Measurements from ENCODE around the gene TRPM5.

The TRPM5 gene

DNA sequence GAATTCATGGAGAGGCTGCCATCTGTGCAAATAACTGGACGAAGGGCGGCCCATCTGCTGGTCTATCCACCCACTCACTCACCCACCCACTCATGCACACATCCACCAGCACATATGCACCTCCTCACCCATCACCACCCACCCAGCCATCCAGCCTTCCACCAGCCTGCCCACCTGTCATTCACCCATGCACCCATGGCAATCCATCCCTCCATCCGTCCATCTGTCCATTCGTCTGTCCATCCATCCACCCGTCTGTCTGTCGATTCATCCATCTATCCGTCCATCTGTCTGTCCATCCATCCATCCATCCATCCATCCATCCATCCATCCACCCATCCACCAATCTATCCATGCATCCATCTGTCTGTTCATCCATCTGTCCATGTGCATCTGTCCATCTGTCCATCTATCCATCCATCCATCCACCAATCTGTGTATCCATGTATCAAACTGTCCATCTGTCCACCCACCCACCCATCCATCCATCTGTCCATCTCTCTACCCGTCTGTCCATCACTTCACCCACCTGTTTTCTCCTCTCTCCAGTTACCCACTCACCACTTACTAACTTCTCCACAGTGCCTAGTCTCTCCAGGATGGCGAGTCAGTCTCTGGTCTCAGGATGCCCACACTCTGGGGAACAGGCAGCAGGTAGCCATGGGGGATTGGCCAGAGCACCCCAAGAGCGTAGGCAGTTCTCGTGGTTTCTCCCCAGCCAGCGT, 8.9 kb downstream of the TRPM5 start:
- DNase-seq: no peak

DNA sequence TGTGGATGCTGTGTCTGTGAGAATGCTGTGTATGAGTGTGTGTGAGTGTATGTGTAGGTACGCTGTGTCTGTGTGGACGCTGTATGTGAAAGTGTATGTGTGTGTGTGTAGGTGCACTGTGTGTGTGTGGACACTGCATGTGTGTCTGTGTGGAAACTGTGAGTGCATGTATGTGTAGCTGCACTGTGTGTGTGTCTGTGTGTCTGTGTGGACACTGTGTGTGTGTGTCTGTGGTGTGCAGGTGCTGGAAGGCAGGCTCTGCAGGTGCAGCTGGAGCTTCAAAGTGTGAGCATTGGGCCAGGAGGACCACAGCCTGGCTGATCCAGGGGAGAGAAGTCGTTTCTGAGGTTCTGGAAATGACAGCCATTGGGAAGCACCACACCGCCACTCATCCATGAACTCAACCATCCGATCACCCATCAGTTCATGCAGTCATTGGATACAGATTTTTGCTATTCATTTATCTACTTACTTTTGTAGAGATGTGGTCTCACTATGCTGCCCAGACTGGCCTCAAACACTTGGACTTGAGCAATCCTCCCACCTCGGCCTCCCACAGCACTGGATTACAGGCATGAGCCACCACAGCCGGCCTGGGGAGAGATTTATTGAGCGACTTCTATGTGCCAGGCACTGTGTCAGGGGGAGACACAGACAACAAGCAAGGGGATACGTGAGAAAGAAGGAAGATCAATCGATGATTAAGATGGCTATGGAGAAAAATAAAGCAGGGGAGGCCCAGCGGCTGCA, 9.6 kb downstream of the TRPM5 start:
- DNase-seq: no peak

DNA sequence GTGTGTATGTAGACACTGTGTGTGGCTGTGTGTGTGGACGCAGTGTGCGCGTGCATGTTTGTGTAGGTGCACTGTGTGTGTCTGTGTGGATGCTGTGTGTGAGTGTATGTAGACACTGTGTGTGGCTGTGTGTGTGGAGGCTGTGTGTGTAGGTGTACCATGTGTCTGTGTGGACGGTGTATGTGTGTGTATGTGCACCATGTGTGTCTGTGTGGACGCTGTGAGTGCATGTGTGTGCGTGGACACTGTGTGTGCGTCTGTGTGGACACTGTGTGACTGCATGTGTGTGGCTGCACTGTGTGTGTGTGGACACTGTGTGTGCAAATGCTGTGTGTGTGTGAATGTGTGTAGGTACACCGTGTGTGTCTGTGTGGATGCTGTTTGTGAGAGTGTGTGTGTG, 10.3 kb downstream of the TRPM5 start:
- DNase-seq: no peak

DNA sequence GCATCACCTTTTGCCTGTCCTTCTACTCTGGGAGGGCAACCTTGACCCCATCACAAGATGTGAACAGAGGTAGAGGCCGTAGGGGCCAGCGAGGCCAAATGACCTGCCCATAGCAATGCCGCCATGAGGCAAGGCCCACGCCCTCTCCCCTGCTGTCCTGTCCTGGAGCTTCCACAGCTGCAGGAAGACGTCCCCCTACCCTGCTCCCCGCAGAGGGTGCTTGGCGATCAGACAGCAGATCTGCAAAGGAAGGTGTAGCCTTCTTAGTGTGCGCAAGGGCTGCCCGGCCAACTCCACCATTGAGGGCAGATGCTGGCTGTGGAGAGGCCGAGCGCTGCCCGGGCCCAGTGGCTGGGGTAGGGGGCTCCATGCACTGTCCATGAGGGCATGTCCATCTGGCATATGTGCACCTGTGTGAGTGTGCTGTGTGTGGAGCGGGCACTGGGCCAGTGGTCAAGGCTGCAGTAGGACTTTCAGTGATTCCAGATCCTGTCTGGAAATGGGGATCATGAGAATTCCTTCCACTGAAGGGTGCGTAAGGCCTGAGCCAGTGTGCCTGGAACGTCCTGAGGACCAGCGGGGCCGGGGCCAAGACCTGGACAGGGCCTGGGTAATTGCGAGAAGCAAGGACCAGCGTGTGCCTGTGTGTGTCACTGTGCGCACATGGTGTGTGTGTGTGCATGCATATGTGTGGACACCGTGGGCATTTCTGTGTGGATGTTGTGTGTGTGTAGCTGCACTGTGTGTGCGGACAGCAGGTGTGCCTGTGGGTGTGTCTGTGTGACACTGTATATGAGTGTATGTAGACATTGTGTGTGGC, 11.0 kb downstream of the TRPM5 start:
- no peak for DNase-seq

DNA sequence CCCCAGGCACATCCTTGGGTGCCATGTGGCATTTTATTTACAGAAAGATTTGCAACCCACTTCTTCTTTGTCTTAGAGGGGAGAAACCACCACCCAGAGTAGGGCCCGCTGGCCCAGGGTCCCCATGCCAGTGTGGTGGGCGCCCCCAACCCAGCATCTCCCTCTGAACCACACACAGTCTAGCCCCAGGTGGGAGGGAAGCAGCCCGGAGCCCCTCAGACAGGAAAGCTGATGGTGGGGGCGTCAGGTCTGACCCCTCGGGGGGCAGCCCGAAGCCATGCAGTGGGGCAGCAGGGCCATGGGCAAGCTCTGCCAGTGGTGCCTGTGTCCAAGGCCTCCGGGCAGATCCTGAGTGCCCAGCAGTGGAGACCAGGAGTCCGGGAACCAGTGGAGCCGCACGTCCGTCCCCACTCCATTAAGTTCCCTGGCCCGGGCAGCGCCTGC, 11.7 kb downstream of the TRPM5 start:
- no peak for DNase-seq

DNA sequence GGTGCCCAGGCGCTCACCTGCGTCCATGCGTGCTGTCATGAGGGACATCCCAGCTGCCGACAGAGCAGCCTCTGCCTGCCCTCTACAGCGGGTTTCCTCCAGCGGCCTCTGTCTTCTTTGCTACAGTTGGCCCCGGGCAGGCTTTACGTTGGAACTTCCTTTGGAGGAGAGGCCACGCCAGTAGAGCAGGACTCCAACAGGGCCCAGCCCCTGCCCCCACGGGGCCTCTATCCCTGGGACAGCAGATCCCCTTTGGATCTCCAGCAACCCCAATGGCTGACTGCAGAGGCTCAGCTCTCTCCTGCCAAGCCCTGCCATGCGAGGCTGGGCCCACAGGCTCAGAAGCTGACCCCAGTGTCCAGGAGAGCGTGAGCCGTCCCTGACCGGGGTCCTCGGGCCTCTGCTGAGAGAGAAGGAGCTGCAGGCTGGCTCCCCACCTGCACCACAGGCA, 12.1 kb downstream of the TRPM5 start:
- DNase-seq: no peak

DNA sequence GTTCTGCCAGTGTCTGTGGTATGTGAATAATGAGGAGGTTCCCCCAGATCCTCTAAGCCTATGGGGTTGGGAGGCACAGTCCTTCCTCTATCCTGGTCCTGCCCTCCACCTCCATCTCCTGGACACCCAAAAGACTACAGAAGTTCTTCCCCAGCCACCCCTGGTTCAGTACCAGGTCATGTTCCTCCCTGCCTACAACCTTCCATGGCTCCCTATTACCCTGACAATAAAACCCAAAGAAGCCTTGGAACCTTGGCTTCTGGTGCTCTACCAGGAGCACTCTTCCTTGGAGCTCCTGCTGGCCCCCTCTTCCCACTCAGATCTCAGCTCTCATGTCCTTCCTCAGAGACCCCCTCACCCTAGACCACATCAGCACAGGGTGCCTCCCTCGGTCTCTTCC, 12.9 kb downstream of the TRPM5 start:
- DNase-seq: no peak

DNA sequence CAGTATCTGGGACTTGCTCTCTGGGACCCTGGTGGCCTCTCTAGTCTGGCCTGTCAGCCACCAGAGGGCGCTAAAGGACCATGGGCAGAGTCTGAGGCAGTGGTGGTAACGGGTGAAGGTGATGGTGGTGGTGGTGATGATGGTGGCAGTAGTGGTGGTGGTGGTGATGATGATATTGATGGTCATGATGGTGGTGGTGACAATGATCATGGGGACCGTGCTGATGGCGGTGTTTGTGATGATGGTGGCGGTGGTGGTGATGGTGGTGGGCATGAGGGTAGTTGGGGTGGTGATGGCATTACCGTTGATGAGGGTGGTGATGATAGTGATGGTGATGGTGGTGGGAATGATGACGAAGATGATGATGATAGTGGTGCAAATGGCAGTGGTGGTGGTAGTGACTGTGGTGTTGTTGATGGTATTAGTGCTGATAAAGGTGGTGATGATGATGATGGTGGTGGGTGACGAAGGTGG, 16.0 kb downstream of the TRPM5 start:
- DNase-seq: peak; percentile 47

DNA sequence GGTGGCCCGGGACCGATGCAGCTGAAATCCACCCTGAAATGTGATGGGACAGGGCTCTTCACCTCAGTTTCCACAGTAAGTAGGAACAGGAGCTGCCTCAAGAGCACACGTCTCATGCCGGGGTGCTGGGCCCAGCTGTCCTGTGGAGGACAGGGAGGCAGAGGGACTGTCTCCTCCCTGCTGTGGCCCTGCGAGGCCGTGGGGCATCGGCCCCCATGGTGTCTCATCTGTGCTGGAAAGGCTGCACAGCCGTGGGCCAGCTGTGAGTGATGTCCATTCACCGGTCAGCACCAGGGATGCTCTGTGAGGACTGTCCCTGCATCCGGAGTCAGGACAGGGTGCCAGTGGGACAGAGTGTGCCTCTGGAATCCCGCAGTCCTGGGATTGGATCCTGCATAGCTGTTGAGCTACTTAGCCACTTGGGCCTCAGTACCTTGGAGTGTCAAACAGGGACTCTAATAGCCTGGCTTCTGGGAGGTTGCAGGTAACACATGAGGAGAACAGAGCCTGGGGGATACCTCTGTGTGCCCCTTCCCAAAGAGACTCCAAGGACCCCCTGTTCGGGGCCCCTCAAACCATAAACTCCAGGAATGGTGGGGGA, 16.5 kb downstream of the TRPM5 start:
- no peak for DNase-seq

DNA sequence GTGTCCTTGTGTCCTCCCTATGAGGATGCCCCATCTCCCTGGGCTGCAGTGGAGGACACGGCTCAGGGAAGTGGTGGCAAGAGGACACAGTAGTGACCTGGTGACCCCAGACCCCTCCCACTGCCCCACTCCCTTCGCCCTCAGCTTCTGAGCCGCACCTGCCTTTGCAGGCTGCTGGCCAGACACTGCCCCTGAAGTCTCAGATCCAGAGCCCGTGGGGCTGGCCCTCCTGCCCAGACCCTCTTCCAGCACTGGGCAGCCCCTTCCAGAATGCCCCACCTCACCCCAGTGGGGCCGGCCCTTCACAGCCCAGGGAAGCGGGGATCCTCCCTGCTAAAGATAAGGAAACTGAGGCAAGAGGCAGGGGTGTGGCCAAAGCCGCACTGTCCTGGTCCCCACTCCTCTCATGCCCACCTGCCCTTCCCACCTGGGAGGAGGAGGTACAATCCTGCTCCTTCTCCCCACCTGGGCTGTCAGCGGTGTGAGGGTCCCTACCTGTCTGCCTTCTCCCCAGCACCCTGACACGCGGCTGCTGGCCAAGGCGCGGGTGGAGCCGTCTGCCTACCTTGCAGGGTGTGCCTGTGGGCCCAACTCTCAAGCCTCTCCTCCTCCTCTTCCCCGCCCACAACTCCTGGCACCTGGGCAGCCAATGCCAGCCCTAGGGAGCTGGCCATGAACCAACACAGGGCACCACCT, 17.3 kb downstream of the TRPM5 start:
- no peak for DNase-seq

DNA sequence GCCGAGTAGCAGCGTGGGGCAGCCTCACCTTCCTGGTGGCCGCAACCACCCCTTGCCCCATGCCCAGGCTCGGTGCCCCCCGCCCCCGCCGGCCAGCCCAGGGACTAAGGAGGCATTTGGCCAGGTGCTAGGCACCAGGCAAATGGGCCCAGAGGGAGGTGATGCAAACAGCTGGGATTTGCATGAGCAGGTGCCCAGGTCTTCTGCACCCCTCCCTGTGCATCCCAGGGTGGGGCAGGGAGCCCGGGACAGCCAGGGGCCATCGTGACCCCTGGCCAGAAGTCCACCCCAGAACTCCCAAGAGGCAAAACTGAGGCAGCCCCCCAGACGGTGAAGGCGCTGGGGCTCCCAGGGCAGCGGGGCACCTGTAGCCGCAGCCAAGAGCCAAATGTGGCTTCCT, 18.1 kb downstream of the TRPM5 start:
- no peak for DNase-seq

DNA sequence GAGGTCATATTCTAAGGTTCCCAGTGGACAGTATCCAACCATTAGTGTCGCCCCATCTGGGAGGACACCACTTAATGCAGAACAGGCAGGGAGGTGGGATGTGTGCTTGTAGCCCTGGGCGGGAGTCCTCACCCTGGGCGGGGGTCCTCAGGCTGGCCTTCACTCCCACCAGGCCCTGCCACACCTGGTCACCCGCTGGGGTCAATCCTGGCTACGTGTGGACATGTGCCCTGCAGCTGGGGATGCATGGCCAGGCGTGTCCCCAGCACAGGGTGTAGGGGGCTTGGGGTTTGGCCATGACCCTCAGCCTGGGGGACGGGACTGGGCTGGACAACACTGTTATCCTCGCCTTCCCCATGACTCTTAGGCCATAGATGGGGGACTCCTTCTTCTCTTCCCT, 18.8 kb downstream of the TRPM5 start:
- no peak for DNase-seq

DNA sequence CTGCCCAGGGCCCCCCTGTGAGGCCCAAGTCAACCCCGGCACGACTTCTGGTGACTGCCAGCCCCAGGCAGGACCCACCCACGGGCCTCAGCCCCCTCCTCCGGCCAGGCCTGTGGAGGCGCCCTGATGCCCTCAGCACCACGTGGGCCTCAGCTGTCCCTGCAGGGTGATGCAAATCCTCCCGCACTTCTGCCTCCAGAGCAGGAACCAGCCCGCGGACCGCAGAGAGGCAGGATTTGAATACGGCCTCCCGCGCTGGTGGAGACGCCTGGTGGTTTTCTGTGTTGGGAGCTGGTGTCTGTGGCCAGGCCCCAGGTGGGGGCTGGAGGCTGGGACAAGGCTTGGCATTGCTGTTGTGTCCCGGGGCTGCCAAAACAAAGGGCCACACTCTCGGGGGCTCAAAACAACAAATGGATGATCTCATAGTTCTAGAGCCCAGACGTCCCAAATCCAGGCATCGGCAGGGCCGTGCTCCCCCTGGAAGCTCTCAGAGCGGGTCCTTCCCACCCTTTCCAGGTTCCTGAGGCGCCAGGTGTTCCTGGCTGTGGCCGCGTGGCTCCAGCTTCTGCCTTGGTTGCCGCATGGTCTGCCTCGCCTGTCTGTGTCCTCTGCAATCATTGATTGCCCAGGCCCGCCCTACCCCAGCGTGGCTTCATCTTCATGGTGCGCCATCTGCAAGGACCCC, 19.4 kb downstream of the TRPM5 start:
- DNase-seq: no peak

DNA sequence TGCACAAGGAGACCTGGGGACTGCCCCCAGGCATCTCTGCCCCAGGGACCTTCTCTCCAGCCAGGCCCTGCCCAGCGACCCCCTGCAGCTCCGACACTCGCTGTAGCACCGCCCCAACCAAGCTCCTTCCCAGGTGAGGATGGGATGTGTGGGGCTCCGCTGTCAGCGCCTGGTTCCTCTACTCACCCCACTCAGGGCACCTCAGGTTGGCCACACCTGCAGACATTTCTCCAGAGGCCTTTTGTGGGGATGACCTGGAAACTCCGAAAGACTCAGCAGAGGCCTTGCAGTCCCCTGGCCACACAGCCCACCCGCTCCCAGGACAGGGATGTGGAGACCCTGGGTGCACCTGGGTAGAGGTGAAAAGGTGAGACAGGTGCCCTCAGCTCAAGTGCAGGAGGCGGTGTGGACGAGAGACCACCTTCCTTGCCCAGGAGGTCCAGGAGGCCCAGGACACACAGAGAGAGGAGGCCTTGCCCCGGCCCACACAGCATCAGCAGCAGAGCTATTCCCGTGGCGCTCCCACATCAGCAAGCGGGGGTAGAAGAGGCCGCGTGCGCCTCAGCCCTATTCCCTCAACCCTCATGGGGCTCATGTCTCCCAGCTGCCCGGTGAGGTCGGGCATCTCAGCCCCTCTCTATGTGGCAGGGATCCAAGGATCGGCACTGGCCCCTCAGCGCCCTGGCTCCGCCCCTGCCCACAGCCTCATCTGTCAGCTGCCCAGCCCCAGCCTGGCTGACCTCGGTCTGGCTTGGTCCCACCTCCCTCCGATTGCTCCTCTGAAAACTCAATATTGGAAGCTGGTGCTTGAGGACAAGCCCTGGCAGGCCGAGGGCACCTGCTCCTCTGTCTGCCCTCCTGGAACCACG, 20.9 kb downstream of the TRPM5 start:
- no peak for DNase-seq

DNA sequence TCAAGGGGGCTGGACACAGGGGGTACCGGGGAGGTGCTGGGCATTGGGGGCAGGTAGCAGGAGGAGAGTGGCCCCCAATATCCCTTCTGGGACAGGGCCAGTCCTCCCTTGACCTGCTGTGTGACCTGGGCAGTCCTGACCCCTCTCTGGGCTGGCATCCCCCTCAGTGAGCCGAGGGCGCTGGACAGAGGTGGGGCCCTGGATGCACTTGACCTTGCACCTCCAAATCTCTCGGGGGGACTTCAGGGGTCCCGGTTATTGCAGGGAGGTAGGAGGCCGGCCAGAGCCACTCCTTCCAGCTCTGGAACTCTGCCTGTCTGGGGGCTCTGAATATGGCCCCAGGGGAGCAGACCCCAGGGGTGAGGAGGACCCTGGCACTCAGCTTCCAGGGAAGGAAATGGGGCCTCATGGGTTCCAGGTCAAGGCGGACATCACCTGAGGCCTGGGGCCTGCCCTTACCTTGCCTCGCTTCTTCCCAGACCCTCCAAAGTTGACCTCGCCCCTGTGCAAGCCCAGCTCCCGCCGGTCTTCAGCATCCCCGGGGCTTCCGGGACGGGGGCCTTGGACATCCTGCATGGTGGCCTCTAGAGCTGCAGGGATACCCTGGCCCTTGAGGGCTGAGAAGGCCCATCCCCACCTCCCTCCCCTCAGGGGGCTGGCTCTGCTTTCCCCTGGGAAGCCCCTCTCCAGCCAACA, 21.7 kb downstream of the TRPM5 start:
- no peak for DNase-seq

DNA sequence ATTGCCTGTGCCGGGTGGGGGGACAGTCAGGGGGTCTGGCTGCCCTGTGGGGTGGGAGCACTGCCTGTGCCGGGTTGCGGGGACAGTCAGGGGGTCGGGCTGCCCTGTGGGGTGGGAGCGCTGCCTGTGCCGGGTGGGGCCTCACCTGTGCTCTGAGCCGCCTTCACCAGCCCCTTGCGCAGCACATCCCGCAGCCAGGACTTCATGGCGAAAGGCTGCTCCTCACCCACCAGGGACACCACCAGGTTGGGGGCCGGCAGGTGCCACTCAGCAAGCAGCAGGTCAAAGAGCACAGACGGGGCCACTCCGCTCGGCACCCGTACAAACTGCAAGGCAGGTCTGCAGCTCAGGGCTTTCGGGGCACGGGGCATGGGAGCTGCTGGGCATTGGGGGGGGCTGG, 22.3 kb downstream of the TRPM5 start:
- DNase-seq: no peak

DNA sequence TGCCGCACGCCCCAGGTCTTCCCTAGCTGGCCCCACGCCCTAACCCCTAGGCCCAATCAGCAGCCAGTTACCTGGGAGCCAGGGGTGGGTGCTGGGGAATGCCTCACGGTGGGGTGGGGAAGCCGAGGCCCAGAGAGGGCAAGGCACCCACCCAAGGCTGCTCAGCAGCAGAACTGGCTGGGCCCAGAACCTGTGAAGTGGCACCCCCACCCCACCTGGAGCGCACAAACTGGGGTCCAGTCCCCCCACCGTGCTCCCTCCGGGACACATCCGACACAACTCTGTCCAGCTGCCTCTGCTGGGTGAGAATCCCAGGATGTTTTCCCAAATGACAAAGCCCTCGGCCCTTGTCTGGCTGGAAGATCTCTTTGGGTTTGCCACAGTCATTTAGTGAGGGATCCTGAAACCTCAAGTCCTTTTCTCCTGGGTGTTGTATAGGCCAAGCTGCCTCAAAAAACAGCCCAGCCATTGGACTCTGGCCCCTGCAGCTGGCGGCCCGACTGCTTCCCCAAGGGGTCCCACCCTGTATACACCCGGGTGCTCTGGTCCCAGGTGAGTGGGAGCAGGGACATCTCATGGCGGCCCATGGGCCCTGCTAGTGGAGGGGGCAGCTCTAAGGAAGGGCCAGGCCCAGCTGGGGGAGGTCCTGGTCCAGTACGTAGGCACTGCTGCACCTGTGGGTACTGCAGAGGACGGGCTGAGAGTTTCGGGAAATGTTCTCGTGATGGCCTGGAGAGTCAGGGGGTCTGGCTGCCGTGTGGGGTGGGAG, 22.9 kb downstream of the TRPM5 start:
- DNase-seq: no peak

DNA sequence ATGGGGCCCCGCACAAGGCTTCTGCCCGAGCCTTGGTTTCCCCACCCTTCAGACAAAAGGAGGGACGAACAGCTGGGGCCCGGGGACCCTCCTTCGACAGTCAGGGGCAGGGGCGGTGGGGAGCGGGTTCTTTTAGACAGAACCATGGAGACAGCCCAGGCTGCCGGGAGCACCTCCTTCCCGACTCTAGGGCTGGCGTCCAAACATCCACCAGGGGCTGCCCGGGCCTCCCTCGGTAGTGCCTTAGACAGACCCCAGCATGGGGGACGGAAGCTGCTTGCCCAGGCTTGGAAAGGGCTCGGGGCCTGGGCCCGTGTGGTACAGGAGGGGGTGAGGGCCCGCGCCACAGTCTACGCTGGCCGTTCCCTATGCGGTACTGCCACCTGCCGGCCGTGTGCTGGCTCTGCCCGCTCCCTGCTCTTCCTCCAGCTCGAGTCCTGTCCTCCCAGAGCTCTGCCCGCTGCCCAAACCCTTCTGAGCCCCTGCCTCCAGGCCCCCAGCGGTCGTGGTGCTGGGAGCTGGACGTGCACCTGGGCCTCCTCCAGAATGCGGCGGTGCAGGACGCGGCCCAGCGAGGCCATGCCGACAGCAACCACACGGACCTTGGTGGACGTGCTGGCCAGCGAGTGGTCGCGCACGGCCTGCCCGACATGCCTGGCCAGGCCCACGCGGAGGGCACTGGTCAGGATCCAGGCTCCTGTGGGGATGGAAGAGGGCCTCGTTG, 23.6 kb downstream of the TRPM5 start:
- peak; percentile 78 for DNase-seq
